PC-3 (cell line): ENCODE measurements around the gene CMBL. TPM values are rescaled to one million over a fixed set of nuclear protein-coding genes. Genes with fewer than 3 reads are reported as not detected.

Experiments
- ATAC-seq: fragments of 200-7000 bp; cut with Tn5 transposase; 2 replicates; pipeline ENCODE4 v1.9.1; 2020; ENCODE audit warnings: mild to moderate bottlenecking, moderate library complexity
- BruUV-seq: library from RNA; stranded (reverse); fragments of 400-500 nt; replicated peaks from 2 replicates; lab custom pipeline; 2021; lab: Mats Ljungman, UMichigan
- CTCF ChIA-PET: fragments of 300-600 bp; sonication (Branson Sonifier 250); formaldehyde crosslinking; loops from one replicate; lab custom pipeline; 2022; ENCODE audit warnings: antibody characterized with exemption; lab: Charles Lee
- POLR2A ChIA-PET: fragments of 300-600 bp; sonication (Branson Sonifier 250); formaldehyde crosslinking; loops from one replicate; lab custom pipeline; 2022; ENCODE audit warnings: antibody characterized with exemption; ENCODE audit not compliant: unreplicated experiment; lab: Charles Lee
- DNase-seq: peaks from one replicate; pipeline ENCODE4 v3.0.0-alpha.2; 2015
- H2AFZ ChIP-seq: fragments of 300-600 bp; sonication (generic); 2 replicates; pipeline ENCODE4 v1.6.0; 2016; ENCODE audit warnings: antibody characterized with exemption, low read length
- H3F3A ChIP-seq: fragments of 300-600 bp; sonication (generic); one replicate; pipeline ENCODE4 v1.6.0; 2017; ENCODE audit warnings: antibody characterized with exemption, low read length, control low read depth, mild to moderate bottlenecking; ENCODE audit not compliant: unreplicated experiment
- H3K27ac ChIP-seq: fragments of 300-600 bp; sonication (generic); 2 replicates; pipeline ENCODE4 v1.5.1; 2016; ENCODE audit warnings: mild to moderate bottlenecking, low read length
- H3K27me3 ChIP-seq: fragments of 300-600 bp; sonication (generic); 2 replicates; pipeline ENCODE4 v1.6.1; 2016; ENCODE audit warnings: low read length, mixed read lengths
- H3K36me3 ChIP-seq: fragments of 300-600 bp; sonication (generic); 2 replicates; pipeline ENCODE4 v1.6.1; 2016; ENCODE audit warnings: low read depth, mixed run types, low read length, mixed read lengths
- H3K4me1 ChIP-seq: fragments of 300-600 bp; sonication (generic); 2 replicates; pipeline ENCODE4 v1.5.1; 2016; ENCODE audit warnings: low read length; ENCODE audit not compliant: insufficient read depth
- H3K4me2 ChIP-seq: fragments of 300-600 bp; sonication (generic); 2 replicates; pipeline ENCODE4 v1.6.0; 2016; ENCODE audit warnings: low read length
- H3K4me3 ChIP-seq: fragments of 300-600 bp; sonication (generic); 2 replicates; pipeline ENCODE4 v1.5.1; 2016; ENCODE audit warnings: mild to moderate bottlenecking, low read length, mixed read lengths
- H3K79me2 ChIP-seq: fragments of 300-600 bp; sonication (generic); 2 replicates; pipeline ENCODE4 v1.6.1; 2017; ENCODE audit warnings: low read length, mixed read lengths
- H3K9ac ChIP-seq: fragments of 300-600 bp; sonication (generic); 2 replicates; pipeline ENCODE4 v1.6.0; 2016; ENCODE audit warnings: mild to moderate bottlenecking, low read length
- H3K9me2 ChIP-seq: fragments of 300-600 bp; sonication (generic); replicated peaks from 2 replicates; pipeline ENCODE4 v1.6.1; 2016; ENCODE audit warnings: mixed run types, low read length, mixed read lengths
- H3K9me3 ChIP-seq: fragments of 300-600 bp; sonication (generic); 2 replicates; pipeline ENCODE4 v1.6.1; 2016; ENCODE audit warnings: low read length, mixed read lengths
- H4K20me1 ChIP-seq: fragments of 300-600 bp; sonication (generic); 2 replicates; pipeline ENCODE4 v1.6.1; 2016; ENCODE audit warnings: low read length, mixed read lengths
- CTCF ChIP-seq: fragments of 300-600 bp; sonication (generic); conservative IDR thresholded peaks from 2 replicates; pipeline ENCODE4 v1.5.1; 2017; ENCODE audit warnings: antibody characterized with exemption, low read depth, mild to moderate bottlenecking, low read length
- EZH2 ChIP-seq: fragments of 300-600 bp; sonication (generic); IDR thresholded peaks from one replicate; pipeline ENCODE4 v1.6.1; 2017; ENCODE audit warnings: antibody characterized with exemption, mild to moderate bottlenecking, low read length; ENCODE audit not compliant: unreplicated experiment
- EZH2phosphoT487 ChIP-seq: fragments of 300-600 bp; sonication (generic); IDR thresholded peaks from 2 replicates; pipeline ENCODE4 v1.6.1; 2018; ENCODE audit warnings: mild to moderate bottlenecking, antibody characterized with exemption, low read length, borderline replicate concordance
- intact Hi-C: fragments of 100-400 bp; cut with micrococcal nuclease; formaldehyde crosslinking; loops from 2 replicates; pipeline ENCODE4 v1.9.0; 2023
- total RNA-seq: library from RNA; depleted of rRNA; stranded (reverse); fragments of >200 nt; gene quantifications from 2 replicates; pipeline ENCODE4 v1.2.3, GENCODE V29; 2014

Gene CMBL
- total RNA-seq, 1 experiment from 2014 or later, result 35.7 TPM

- POLR2A ChIA-PET, result no interaction called here
- DNase-seq, result peak; percentile 93
Measured at GRCh38 chr5:10283927-10284635, 23.6 kb downstream of the CMBL start.

GRCh38 chr5:10279925-10280720 lies 27.6 kb downstream of the CMBL start:
- ATAC-seq (no peak), DNase-seq (no peak)
- POLR2A ChIA-PET, result no interaction called here
- Histone ChIP-seq H3K9ac (no peak overlapping the region), H3K4me2 (no peak overlapping the region), H2AFZ (no peak overlapping the region), H3K27me3 (no peaks in the 10 kb centered on the region), H3K9me3 (no peaks in the 10 kb centered on the region), H3K36me3 (peaks cover 21% of the 10 kb centered on the region; the same call in 1 of the 2 replicates), H3K4me3 (no peak overlapping the region), H3K4me1 (no peaks in the 10 kb centered on the region), H3F3A (no peaks in the 10 kb centered on the region), H3K27ac (no peak overlapping the region), H3K79me2 (no peaks in the 10 kb centered on the region), H3K9me2 (no peaks in the 10 kb centered on the region), H4K20me1 (no peaks in the 10 kb centered on the region)
- no peak for TF ChIP-seq CTCF
- TF ChIP-seq EZH2, result no peak
- TF ChIP-seq EZH2phosphoT487, result no peak
- intact Hi-C loops, result no loop called here
- CTCF ChIA-PET, result no interaction called here
- no TSS peak for BruUV-seq

More at GRCh38 chr5:10283927-10284635, 23.6 kb downstream of the CMBL start:
- Histone ChIP-seq H2AFZ (peak overlapping the region; percentile 46), H3K36me3 (peaks cover 31% of the 10 kb centered on the region), H4K20me1 (no peaks in the 10 kb centered on the region), H3K4me1 (no peaks in the 10 kb centered on the region), H3K4me2 (no peak overlapping the region), H3K9me2 (no peaks in the 10 kb centered on the region), H3K9me3 (no peaks in the 10 kb centered on the region), H3K27me3 (no peaks in the 10 kb centered on the region), H3K27ac (no peak overlapping the region), H3K9ac (no peak overlapping the region), H3K4me3 (no peak overlapping the region), H3K79me2 (no peaks in the 10 kb centered on the region), H3F3A (no peaks in the 10 kb centered on the region)
- no TSS peak for BruUV-seq
- intact Hi-C loops, result loop anchor here (1.0 to 2.0 kb wide), 4 partner anchors 23 to 140 kb away; partner anchors contain the start of gene CMBL
- CTCF ChIA-PET, result interaction anchor here (0.6 to 1.6 kb wide), 9 partner anchors 17 to 1001 kb away, joined by 3 to 13 read pairs (median 8); partner anchors contain the start of gene MARCHF6
- TF ChIP-seq EZH2 (no peak), CTCF (peak; percentile 99)
- ATAC-seq, result peak; percentile 97
